Measurements from ENCODE around the gene FAM217B.

FAM217B gene

DNA sequence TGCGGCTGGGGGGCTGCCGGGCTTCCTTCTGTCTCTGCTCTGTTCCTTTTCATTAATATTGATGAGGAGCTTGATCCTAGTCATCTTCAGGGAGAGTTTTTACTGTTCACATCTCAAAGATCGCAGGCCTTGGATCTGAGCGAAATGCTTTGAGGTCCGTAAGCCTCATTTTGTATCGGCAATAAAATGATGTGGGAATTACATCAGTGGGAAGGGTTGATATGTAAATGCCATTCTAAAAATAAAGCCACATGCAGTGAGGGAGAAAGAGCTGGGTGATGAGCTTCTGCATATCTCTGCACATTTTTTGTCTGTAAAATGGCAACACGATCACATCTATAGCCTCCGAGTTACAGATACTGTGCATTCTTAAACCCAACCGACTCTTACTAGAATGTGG, 42.9 kb downstream of the FAM217B start:
- no peak for DNase-seq

DNA sequence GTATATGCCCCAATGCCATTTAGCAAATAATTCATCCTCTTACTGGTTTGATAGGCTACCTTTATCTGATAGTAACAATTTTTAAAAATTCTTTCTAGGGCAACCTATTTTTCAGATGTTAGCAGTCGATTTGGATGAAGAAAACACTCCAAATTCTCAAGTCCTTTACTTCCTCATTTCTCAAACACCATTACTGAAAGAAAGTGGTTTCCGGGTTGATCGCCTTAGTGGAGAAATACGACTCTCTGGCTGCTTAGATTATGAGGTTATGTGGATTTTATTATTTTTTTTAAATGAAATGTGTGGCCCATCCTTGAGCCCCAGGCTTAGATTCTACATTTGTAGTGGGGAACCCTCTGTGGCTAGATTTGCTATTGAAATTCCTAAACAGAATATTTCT, 44.4 kb downstream of the FAM217B start:
- no peak for DNase-seq

DNA sequence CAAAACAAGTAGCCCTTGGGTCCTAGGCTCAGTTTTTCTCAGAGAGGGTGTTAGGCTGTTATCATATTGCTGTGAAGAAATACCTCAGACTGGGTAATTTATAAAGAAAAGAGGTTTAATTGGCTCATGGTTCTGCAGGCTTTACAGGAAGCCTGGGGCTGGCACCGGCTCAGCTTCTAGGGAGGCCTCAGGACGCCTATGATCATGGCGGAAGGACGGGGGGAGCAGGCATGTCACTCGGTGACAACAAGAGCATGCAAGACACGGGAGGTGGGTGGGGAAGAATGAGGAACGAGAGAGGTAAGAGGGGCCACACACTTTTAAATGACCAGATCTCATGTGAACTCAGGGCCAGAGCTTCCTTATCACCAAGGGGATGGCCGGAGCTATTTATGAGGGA, 45.0 kb downstream of the FAM217B start:
- no peak for DNase-seq

DNA sequence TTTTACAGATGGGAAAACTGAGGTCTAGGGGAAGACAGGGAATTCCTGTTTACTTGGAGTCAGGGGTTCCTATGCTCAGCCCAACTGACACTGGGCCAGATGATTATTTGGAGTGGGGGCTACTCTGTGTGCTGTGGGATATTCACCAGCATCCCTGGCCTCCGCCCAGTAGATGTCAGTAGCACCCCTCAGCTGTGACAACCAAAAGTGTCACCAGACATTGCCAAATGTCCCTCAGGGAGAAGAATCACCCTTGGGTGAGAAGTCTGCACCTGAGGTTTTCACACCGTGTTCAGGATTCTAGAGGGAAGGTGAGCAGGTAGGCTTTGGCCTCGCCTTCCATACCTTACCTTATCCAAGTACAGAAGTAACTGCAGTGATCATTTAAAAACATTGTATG, 45.7 kb downstream of the FAM217B start:
- no peak for DNase-seq

DNA sequence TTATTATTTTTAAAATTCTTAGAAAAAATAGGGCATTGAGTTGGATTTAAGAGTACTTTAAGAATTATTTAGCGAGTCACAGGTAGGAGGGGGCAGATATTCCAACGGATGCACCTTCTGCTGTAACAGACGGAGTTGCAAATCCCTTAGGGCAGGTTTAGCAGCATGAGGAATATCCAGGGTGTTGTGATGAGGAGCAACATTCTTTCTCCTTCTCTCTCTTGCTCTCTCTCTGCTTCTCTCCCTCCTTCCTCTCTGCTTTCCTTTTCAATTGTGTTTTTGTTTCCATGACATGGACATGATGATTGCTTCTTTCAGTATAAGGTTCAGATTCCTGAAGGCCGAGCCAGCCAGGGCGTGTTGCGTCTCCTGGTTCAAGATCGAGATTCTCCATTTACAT, 46.9 kb downstream of the FAM217B start:
- no peak for DNase-seq

DNA sequence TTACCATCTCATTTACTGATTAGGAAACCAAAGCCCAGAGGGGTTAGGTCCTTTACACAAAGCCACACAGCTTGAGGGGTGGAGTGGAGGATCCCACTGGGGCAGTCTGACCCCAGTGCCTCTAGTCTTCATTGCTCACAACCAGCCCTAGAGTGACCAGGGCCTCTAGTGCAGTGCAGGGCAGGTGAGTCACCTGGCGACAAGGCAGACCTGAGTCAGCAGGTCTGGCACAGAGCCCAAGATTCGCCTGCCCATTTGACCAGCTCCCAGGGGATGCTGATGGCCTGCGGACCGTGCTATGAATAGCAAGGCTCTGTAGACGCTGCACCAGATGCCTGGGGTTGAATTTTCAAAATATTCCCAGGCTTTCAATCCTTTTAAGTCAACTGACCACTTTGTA, 48.0 kb downstream of the FAM217B start:
- no peak for DNase-seq

DNA sequence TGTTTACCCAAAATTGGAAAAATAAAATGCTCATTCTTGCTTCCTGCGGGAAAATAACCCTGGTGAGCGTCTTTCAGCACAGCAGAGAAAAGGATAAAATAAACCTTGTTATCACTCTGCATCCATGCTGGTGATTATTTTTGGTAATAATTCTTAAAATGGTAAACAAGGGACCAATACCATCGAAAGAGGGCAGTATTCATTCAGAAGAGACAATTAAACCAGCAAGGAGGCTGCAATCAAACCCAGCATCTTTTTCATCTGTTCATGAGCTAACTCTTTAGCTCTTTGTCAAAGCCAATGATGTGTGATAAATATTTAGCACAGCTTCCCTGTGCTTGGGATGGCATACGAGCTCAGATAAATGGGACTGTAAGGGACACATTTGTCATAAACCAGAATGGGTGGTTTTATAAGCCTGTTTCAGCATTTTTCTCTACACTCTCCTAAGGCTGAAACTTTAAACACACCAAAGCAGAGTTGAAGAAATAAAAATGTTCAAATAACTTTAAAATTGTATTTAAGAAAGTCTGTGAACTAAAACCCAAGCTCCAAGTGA, 52.4 kb downstream of the FAM217B start:
- no peak for DNase-seq

DNA sequence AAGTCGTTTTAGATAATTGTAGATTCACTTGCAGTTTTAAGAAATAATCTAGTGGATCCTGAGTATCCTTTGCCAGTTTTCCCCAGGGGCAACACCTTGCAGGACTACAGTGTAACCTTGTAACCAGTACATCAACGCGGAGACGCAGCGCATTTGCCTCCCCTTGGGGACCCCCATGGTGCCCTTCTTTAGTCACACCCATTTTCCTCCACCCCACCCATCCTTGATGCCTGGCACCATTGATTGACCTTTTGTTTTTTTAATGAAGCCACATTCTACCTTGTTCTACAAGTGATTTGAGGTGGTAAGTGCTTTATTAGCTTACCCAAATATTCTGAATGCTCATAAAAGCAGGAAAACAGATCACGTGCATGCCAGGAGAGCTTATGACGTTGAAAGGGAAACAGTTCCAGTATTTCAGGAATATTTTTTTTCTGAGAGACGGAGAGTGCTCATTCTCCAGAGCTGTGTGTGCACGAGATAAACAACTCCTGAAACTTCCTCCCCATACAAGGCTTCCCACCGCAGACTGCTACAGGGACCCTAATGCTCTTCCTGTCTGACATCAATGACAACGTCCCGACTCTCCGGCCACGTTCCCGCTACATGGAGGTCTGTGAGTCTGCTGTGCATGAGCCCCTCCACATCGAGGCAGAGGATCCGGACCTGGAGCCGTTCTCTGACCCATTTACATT, 53.7 kb downstream of the FAM217B start:
- no peak for DNase-seq

DNA sequence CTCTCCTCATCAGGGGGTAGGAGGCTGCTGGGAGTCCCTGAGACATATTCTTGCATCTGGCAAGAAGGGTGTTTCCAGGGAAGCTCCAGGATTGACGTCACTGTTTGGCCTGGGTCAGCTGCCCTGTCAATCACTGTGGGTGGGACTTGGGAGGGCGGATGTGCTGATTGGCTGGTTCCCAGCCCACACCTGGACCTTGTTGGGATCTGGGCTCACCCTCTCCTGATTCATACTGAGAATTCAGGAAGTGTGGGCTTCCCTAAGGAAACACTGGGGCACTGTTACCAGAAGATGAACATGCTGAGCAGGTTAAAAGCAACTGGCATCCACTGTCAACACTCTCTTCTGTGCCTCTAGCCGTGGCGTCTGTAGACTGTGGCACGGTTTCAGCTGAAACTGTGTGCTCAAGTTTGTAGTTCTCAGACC, 54.5 kb downstream of the FAM217B start:
- DNase-seq = peak; percentile 22

DNA sequence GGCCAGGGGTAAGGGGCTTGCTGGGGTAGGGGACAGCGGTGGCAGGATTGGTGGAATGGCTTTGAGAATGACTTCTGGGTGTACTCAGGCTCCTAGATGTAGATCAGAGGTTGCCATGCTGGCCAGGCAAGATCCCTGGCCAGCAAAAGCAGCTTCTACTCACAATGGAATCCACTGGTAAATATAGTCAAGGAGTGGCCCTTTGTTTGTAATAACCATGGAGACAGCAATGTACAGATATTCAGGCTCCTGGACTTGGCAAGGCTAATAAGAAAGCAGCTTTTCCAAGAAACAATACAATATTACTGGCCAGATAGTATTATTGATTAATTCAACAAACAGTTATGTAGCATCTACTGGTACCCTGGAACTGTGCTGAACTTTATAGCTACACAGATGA, 55.9 kb downstream of the FAM217B start:
- DNase-seq = no peak

DNA sequence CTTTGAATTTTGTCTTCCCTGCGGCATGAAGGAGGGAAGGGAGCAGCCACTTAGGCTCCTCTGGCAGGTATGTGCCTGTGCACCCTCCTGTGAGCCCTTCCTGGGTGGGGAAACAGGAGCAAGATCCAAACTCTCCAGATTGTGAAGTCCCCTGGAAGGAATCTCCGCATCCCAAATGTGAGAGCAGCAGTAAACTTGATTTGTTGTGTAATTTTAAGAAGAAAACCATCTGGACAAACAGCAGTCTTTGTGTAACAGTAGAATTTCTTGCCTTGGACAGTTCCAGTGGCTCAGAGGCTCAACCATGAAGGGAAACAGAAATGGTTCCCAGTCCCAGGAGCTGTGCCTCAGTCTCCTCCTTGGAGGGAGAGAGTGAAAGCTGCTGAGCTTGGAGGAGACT, 57.7 kb downstream of the FAM217B start:
- DNase-seq = no peak

All from NCI-H510A (cell line).